GM19463 (cell line): ENCODE measurements around the gene NADK.
"Not testable (repeated sequence)": the region's sequence is repeated elsewhere in the genome, so short reads cannot be mapped to it uniquely, and the experiment has no call there.

Source experiments
- ATAC-seq: cut with Tn5 transposase; IDR thresholded peaks from one replicate; pipeline ENCODE4 v1.9.1; 2021; ENCODE audit warnings: mild to moderate bottlenecking, moderate library complexity; ENCODE audit not compliant: unreplicated experiment

Gene NADK

DNA sequence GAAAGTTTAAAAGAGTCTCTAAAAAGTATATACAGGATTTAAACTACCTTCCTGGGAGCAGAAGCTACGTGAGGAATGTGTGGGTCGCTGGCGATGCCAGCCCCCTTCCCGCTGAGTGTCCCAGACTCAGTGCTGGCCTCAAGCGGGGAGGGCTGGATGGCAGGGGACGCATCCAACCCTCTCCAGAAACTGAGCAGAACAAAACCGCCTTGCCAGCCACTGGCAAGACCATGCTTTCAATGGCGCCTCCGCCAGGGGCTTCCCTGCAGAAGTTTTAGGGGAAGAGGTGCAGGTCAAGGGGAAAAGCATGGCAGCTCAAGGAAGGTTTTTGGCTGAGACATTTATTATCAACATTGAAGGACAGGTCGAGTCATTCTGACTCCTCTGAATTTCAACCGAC, 26.1 kb downstream of the NADK start:
- ATAC-seq, result no peak

DNA sequence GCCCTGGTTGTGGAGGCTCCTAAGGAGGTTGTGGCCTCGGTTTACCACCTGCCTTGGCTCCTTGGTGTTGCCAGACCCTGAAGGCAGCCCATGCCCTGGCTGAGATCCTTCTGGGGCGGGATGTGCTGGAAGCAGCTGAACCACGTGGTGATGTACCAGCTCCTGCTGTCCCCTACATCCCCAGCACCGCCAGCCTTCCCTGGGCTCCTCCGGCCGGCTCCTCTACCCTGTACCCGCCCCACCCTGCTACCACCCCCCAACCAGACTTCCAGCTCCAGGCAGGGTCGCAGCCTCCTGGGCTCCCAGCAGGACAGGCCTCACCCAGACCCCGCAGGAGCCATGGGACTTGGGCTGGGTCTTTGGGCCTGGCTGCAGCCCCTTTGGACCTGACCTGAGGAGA, 28.3 kb downstream of the NADK start:
- not testable (repeated sequence) for ATAC-seq

DNA sequence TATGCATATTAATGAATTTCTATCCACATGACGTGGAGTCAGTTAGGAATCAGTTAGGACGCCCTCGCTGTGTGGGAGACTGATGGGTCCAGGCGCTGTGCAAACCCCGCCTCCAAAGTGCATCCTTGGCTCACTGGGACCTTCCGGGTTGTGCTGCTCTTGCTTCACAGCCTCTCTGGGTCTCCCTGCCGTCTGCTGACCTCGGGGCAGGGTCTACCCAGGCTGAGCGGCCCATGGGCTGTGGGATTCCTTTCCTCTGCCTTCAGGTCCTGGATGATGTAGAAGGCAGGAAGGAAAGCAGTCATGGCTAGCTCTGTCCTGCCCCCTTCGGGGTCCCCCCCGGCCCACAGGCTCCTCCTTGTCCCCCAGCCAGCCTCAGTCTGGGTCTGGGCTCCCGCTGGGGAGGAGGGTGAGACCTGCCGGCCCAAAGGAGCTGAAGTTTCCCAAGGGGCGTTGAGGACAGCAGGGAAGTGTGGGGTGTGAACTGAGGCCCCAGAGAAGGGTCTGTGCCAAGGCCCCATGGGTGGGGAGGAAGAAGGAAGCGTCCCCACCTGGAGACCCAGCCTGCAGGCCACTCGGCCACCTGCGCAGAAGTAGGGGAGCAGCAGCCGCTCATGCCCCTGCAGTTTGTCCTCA, 29.5 kb downstream of the NADK start:
- no peak for ATAC-seq

DNA sequence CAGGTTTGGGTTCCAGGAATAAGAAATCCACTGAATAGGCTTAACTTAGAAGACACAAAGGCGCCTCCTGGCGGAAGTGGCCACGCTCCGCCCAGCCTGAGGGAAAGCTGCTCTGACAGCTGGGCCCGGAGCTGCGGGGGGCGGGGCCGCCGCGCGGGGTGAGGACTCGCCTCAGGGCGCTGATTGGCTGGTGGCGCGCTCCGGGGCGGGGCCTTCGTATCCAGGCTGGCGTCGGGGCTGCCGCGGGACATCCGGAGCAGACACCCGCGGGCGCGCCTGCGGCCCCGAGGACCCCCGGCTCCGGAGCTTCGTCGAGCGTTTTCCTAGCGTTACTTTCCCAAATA, 31.7 kb downstream of the NADK start:
- ATAC-seq, result peak; percentile 85

DNA sequence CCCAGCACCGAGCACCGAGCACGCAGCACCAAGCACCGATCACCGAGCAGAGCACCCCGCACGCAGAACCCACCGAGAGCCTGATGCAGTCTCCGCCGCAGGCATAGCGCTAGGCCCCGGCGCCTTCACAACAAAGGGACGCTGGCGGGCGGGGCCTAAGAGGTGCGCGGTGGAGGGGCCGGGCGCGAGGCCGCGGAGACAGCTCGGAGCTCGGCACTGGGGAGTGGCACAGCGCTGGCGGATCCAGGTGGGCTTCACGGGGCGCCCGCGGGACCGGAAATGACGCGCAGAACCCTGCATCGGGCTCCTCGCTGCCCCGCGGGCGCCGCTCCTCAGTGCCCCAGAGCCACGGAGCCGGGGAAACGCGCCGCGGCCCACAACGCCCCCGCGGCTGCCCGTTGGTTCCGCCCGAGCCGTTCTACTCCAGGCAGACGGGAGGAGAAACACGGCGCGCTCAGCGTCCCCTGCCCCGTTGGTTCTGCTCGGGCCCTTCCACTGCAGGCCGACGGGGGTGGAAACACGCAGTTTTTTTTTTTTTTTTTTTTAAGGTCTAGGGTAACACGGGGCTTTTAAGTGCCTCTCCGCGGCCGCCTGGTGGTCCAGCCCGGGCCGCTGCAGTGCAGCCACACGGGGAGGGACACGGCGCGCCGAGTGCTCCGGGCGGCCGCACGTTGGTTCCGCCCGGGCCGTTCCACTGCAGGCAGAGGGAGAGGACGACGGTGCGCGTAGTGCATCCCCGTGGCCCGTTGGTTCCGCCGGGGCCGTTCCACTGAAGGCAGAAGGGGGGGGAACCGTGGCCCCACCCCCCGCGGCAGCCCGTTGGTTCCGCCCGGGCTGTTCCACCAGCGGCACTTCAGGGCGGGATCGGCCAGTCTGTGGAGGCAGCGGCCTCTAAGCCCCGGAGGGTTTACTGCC, 32.4 kb downstream of the NADK start:
- peak; percentile 71 for ATAC-seq

DNA sequence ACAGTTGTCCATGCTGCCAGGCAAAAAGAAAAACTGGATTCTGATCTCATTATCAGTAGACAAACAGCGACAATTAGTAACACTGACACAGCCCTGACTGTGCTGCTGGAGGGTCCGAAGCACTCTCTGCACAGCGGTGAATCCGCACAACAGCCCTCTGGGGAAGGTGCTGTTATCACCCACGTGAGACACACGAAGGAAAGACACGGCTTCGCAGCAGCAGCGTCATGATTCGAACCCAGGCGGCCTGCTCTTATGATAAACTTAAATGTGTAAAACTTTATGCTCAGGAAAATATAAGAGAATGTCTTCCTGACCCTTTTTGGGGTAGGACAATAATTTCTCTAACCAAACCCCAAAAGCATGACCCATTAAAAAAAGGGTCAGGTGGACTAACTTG, 35.7 kb downstream of the NADK start:
- ATAC-seq, result not testable (repeated sequence)

DNA sequence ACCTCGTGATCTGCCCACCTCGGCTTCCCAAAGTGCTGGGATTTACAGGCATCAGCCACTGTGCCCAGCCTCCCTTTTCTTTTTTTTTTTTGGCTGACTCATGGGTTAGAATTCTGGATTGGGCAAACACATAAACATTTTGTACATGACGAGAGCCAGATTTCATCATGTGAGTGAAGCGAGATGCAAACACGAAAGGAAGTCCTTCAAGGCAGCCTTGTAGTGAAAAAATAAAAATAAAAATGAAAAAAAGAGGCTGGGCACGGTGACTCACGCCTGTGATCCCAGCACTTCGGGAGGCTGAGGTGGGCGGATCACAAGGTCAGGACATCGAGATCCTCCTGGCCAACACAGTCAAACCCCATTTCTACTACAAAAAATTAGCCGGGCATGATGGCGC, 37.3 kb downstream of the NADK start:
- ATAC-seq, result not testable (repeated sequence)

DNA sequence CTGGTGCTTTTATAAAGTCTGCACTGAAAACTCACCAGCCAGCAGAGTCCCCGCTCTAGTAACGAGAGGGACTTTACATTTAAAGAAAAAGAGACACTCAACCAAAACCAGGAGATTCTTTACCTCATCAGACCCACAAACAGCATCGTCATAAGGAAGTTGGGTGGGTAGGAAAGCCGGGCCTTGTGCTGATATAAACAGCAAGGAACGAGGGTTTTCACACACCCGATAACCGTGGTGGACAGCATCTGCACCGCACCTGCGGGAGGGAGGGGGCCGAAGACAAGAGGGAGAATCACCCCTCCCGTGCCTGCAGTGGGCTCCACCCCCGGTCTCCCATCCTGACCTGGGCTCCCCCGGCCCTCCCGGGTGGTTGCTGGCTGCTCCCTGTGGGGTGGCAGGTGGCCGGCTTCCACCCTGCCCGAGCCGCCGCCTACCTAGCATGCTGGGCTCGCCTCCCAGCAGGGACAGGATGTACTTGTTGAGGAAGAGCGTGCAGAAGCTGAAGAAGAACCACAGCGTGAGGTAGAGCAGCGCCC, 39.4 kb downstream of the NADK start:
- ATAC-seq, result not testable (repeated sequence)

DNA sequence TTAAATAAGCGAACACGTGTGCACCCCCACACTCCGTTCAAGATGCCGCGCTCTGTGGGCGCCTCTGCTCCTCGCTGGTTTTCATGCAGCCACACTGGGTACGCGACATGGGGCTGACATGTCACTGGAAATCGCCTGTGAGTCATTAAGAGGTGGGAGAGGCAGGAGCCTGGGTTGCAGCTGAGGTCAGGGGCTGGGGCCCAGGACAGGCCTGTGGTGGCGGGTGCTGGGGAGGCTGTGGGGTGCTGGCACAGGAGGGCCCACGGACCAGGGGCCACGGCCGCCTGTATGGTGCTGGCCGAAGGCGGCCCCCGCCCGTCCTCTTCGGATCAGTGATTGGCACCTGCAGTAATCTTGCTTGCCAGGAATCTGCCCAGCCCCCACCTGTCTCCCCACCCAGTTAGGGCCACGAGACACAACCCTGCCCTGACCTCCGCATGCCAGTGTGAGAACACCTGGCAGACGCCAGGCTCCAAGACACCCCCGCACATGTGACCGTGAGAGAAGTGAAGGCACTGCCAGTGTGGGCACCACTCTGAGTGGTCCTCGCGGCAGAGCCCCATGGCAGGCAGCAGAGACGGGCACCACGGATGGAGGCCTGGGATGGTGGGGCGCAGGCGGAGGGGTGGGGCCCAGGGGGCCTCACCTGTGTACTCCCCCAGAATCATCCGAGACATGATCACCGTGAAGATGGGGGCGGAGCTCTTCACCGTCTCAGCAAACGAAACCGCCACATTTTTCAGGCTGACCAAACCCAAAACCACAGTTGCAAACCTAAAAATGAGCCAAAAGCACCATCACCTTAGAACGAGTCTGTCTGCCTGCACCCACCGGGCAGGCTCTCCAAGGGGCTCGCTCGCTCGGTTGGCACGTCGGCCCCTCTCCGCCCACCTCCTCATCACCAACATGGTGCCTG, 40.3 kb downstream of the NADK start:
- ATAC-seq, result not testable (repeated sequence)

DNA sequence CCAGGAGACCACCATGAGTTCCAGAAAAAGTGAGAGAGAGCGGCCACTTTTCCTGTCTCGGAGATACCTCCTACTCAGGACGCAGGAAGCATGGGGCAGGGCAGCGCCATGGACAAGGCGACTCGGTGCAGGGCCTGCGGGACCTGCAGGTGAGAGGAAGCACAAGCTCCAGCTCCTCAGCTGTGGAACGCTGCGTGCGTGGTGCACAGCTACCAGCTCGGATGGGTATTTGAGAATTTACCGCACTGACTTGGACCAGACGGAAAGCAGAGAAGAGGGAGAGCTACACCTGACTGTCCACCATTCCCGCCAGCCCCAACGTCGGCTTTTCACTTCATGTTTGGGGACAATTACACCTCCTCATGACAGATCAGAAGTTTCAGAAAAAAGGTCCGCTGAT, 45.9 kb downstream of the NADK start:
- no peak for ATAC-seq

DNA sequence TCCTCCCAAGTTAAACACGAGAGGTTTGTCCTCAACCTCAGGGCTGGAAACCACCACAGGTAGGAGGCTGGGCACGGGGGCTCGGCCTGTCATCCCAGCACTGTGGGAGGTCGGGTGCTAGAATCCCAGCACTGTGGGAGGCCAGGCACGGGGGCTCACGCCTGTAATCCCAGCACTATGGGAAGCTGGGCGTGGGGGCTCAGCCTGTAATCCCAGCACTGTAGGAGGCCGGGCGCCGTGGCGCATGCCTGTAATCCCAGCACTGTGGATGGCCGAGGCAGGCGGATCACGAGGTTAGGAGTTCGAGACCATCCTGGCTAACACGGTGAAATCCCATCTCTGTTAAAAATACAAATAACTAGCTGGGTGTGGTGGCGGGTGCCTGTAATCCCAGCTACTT, 47.4 kb downstream of the NADK start:
- ATAC-seq, result no peak

DNA sequence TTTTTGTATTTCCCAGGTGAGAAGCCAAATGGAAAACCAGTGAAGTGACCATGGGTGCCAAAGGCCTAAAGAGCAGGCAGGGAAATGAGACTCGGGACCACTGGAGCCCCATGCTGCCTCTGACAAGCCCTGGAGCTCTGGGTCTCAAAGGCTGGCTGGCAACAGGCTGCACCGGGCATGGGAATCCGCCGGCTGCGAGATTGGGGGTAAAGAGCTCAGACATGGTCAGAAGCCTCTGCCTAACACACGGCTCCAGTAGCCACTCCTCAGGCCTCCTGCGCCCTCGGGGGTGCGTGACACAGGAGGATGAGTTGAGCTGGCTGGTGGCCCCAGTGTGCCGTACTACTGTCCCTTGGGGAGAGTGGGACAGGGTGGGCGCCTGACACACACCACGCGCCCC, 48.0 kb downstream of the NADK start:
- ATAC-seq, result not testable (repeated sequence)

DNA sequence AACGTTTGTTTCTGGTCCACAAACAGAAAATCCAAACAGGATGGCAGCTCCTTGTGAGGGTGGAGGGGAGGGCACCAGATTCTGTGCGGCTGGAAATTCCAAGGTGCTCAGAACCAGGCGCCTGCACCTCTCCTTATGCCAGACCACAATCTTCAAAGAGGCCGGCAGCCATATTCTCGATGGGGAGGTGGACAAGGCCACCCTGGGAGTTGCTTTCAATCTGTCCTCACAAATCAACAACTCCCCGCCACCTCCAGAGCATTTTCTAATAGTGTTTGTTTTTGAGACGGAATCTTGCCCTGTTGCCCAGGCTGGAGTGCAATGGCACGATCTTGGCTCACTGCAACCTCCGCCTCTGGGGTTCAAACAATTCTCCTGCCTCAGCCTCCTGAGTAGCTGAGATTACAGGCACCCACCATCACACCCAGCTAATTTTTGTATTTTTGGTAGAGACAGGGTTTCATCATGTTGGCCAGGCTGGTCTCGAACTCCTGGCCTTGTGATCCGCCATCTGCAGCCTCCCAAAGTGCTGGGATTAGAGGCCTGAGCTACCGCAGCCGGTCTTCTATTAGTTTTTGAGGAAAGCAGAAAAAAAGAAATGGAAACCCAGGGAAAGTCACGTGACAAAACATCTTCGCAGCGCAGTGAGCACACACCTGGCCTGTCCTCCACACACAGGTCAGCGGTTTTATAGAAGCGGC, 49.0 kb downstream of the NADK start:
- not testable (repeated sequence) for ATAC-seq

DNA sequence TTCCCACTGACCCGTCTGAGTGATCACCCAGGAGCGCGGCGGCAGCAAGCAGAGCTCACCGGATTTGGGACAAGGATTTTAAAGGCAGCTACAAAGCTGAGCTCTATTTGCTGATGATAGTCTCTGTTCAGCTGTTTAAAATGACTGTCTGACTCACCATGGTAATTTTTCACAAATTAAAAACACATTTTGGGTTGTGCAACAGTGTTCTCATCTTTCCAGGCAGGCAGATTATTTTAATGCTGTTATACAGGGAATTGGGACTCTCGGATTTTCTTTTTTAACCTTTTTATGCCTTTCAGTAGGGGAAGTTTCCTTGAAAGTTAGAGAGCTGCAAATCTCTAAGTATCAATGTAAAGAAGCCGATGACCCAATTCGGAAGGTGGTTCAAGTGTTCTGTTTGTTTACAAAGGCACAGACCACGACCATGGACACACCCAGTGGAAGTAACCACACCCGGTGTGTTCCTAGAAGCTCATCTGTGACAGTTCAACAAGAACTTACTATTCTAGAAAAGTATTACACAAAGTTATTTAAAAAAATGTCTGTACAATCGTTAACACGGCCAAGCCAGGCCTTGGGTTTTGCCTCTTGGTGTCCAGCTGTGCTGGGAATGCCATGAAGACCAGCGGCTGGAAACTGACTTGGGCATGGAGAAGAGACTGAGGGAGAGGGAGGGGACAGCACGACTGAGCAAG, 49.8 kb downstream of the NADK start:
- ATAC-seq, result not testable (repeated sequence)

DNA sequence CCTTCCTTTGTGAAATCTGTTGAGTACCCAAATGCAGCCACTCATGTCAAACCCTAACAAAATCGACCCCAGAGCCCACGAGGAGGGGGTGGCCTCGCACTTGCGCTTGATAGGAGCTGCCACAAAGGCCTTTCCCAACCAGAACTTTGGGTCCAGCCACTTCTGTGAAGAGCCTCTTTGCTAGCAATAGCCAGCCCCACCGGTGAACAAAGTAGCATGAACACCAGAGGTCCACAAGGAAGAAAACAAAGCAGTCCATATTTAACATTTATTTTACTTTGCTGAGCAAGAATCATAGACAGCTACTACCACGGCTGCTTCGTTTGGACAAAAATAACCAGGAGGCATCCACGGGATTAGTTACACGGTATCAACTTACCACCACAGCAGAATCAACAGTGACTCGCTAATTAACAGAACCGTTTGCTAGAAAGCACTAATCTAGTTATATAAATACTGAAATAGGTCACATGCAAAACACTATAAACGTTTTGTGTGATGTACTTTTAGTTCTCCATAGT, 51.1 kb downstream of the NADK start:
- not testable (repeated sequence) for ATAC-seq

DNA sequence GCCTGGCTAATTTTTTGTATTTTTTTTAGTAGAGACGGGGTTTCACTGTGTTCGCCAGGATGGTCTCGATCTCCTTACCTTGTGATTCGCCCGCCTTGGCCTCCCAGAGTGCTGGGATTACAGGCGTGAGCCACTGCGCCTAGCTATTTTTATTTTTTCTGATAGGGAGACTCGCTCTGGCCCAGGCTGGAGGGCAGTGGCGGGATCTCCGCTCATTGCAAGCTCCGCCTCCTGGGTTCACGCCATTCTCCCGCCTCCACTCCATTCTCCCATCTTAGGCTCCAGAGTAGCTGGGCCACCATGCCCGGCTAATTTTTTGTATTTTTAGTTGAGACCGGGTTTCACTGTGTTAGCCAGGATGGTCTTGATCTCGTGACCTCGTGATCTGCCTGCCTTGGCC, 52.2 kb downstream of the NADK start:
- not testable (repeated sequence) for ATAC-seq

DNA sequence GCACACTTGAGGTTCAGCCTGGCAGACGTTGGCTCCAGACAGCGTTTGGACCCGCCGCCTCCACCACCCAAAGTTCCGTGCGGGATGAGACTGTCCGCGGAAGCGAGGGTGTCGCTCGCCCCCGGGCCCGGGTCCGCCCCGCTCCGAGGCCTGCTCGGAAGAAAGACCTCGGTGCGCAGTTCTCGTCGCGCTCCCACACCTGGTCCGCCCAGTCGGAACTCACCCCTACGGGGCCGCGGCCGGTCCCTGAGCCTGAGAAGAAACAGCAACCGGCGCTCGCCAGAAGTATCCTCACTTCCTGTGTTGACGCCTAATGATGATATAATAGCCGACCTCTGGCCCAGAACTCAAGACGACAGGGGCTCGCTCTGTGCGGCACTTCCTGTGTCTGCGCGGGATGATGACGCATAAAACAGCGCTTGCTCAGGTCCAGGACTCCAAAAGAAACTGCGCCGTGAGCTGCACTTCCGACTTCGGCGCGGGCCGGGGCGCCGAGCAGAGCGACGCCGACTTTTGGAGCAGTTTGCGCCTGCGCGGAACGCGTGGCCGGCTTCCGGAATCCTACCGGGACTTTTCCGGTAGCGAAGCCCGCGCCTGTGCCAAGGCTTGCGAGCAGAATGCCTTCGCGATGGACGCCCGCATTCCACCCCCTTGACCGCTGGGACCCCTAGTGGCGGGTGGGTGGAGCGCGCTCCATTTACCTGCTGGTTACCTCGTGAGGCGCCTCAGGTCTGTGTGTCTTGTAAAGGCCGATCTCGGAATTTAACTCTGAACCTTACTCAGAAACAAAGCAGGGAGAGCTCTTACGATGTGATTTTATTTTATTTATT, 54.0 kb downstream of the NADK start, which contains the start of gene CDK11A:
Gene CDK11A, minus strand, starts transcription at position 323 of the 830 bp plus-strand sequence. CDS start 1,539 bp downstream, outside the sequence.
- ATAC-seq, result peak; percentile 97

DNA sequence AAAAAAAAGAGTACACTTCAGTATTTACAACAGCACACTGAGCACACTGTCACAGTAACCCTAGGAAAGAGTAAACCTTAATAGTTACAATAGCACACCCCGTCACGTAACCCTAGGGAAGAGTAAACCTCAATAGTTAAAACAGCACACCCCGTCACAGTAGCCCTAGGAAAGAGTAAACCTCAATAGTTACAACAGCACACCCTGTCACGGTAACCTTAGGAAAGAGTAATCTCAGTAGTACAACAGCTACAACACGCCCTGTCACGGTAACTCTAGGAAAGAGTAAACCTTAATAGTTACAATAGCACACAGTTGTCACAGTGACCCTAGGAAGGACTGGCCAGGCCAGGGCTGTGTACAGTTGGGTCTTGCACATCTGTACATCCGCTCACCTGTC, 57.1 kb downstream of the NADK start:
- ATAC-seq, result no peak
